HL-60/S4 (cell line): Measurements from ENCODE around the gene ENTHD1.
"Not testable (repeated sequence)": the region's sequence is repeated elsewhere in the genome, so short reads cannot be mapped to it uniquely, and the experiment has no call there.

Experiments
- in situ Hi-C: fragments of 300-500 bp; cut with MboI; formaldehyde crosslinking; loops from 2 replicates; pipeline ENCODE4 v1.14.3; 2022; ENCODE audit warnings: low sequenced_read_pairs

The ENTHD1 gene

GRCh38 chr22:39925273-39925672, 31.7 kb upstream of the ENTHD1 start:
- in situ Hi-C loops, result no loop called here

DNA sequence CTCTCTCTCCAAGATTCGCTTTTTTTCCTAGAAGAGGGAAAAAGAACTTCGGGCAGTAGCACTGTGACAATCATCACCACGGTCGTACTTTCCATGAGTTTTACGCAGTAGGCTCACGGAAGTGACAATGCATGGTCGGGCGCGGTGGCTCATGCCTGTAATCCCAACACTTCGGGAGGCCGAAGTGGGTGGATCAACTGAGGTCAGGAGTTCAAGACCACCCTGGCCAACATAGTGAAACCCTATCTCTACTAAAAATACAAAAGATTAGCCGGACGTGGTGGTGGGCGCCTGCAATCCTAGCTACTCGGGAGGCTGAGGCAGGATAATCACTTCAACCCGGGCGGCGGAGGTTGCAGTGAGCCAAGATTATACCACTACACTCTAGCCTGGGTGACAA, 30.7 kb upstream of the ENTHD1 start:
- in situ Hi-C loops, result no loop called here

- in situ Hi-C loops, result no loop called here
Measured at GRCh38 chr22:39923696-39924095, 30.1 kb upstream of the ENTHD1 start.

GRCh38 chr22:39920134-39920743, 26.7 kb upstream of the ENTHD1 start:
- in situ Hi-C loops, result no loop called here

GRCh38 chr22:39917776-39918495, 24.4 kb upstream of the ENTHD1 start:
- in situ Hi-C loops, result no loop called here

GRCh38 chr22:39917197-39917643, 23.7 kb upstream of the ENTHD1 start:
- in situ Hi-C loops, result no loop called here

GRCh38 chr22:39916496-39916895, 22.9 kb upstream of the ENTHD1 start:
- in situ Hi-C loops, result no loop called here

GRCh38 chr22:39915295-39915726, 21.8 kb upstream of the ENTHD1 start:
- in situ Hi-C loops, result no loop called here

DNA sequence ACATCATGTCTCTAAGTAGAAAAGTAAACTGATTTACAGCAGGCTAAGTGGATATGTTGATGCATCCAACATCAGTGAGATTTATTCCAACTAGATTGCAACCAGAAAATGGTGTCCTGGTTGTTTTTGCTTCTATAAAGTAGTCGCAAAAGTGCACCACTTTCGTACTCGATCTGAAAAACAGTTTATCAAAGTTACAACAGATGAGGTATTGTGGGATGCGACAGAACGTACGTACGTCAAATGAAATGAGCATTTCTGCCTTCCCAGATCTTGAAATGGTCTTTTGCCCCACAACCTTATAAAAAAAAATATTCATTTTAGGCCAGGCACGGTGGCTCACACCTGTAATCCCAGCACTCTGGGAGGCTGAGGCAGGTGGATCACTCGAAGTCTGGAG, 21.0 kb upstream of the ENTHD1 start:
- in situ Hi-C loops, result no loop called here

DNA sequence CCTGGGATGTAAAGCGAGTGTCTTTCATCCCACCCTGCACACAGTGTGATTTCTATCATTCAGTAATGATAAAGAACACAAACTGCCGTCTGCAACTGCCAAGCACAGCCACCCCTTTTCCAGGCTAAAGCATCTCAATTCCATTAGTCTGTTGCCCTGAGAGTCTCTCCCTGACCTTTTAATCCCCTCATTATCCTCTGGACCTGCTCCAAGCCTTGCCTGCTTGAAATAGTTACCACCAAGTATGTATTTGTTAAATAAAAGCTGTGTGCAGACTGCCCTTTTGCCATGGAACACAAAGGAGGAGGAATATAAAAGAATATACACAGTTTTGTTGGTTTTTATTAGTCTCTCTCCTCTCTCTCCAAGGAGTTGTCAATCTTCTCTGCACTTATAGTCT, 20.3 kb upstream of the ENTHD1 start:
- in situ Hi-C loops, result no loop called here

- in situ Hi-C loops, result no loop called here
Measured at GRCh38 chr22:39913321-39913720, 19.8 kb upstream of the ENTHD1 start.

DNA sequence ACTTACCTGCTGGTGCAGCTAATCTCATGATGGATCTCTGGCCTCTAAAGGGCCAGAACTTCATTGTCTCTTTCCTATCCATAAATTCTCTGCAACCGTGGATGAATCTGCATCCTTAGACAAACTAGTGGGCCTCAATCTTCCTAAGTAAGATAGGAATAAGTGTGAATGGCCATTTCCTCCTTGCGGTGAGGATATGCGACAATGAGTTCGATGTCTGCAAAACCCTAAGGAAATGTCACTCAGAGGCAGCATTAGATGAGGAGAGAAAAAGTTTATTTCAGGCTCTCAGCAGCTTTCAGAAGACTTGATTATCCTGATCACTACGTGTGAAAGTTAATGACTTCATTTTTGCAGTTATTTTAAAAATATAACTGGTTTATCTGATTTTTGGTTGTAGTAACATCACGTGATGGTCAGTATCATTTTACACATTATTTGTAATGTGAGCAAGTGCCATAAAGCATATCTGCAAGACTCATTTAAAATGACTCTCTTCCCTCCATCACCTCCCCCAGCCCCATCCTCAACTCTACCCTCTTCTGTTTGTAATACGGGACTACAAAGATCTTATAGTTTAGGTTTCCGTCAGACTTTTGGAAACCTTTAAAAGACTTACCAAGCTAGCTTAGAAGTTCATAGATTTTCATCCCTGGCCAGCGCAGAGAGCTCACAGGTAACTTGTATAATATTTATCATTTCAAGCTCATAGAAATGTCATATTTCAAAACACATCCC, 17.5 kb upstream of the ENTHD1 start:
- in situ Hi-C loops, result no loop called here

GRCh38 chr22:39908737-39909136, 15.2 kb upstream of the ENTHD1 start:
- in situ Hi-C loops, result no loop called here

GRCh38 chr22:39908136-39908535, 14.6 kb upstream of the ENTHD1 start:
- in situ Hi-C loops, result no loop called here

DNA sequence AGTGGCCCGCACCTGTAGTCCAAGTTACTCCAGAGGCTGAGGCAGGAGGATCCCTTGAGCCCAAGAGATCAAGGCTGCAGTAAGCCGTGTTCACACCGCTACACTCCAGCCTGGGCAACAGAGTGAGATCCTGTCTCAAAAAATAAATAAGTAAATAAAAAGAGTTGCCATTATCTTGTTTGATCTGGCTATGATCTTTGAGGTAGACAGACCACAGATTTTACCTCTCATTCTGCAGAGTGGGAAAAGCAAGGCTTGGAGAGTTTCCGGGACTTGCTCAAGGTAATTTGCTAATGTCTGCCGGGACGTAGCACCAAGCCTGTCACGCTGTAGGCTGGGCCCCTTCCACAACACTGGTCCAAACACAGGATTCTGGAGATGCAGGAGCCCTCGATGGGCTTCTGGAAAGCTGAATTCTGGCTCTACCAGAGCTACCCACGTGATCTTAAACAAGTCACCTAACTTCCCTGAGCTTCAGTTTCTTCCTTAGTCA, 14.1 kb upstream of the ENTHD1 start:
- in situ Hi-C loops, result no loop called here

- in situ Hi-C loops, result no loop called here
Measured at GRCh38 chr22:39907047-39907446, 13.5 kb upstream of the ENTHD1 start.

DNA sequence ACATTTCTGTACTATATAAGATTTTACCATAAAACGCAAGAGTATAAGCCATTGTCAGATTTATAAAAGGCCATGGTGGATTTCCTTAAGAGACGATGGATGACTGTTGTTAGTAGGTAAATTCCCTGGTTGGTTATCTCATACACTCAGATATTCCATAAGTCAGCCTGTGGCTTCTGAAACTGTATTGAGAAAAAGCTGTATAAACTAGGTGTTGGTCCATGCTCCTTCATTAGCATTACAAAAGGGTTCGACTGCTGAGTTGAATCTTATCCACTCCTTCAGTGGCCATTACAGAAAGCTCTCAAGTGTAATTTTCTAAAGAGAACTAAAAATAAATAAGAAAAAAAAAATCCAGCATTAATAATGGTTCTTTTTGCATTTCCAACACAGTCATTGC, 12.6 kb upstream of the ENTHD1 start:
- in situ Hi-C loops, result no loop called here

DNA sequence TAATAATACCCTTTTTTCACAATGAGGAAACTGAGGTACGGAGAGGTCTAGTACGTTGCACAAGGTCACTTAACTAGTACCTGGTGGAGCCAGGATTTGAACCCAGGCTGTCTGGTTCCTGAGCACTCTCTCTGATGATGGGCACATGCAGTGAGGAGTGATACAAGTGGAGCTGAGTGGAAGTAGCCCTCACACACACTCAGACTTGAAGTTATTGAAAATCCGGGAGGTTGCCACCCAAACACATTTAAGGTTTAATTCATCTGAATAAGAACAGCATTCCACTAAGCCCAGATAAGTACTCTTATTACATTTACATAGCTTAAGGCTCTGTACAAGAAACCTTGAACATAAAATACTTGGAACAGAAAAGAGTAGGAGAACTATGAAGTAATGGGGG, 12.1 kb upstream of the ENTHD1 start:
- in situ Hi-C loops, result no loop called here

DNA sequence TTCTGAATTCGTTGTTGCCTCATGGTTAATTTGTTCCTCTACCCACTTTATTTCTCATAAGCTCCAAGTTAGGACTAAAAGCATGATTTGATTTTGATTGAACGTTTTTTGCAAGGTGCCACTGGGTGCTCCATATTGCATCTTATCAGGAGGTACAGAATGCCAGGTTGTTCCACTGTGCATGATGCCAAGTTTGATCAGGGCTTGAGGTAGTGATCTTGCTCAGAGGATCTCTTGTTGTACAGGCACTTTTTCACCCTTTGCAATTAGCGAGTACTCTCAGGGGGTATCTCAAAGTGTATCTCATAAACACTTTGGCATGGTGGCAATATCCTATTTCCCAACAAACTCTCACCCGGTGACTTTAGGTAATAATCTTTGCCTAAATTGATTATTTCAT, 11.3 kb upstream of the ENTHD1 start:
- in situ Hi-C loops, result no loop called here

GRCh38 chr22:39904024-39904423, 10.5 kb upstream of the ENTHD1 start:
- in situ Hi-C loops, result not testable (repeated sequence)

DNA sequence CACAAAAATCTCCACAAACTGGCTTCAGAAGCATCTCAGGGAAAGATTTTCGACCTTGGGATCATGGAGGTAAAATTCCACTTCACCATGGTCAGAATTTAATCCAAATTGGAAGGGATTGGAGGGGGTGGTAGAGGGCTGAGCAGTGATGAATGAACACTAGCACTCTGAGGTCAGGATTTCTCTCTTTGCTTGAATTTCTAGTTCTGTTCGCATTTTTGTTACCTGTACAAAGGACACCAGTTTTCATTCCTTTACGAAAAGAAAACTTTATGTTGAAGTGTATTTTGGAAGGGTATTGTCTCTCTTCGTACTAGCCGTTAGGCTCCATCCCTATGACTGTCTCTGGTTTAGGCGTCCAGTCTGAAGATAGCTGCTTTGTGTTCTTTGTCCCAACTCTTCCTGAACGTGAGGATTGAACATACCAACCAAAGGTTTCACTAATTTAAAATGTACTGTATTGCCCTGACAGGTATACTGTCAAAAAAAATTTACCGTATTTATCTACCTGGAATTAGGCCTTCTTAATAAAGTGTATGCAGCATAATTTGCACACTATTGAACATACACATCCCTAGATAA, 8.1 kb upstream of the ENTHD1 start:
- in situ Hi-C loops, result no loop called here
